Neural crest cell (in vitro differentiated cells): ENCODE measurements around the gene LCE6A. TPM values are rescaled to one million over a fixed set of nuclear protein-coding genes. Genes with fewer than 3 reads are reported as not detected.
A peak's percentile ranks its signal among the peaks of the same experiment; 100 is the strongest.

ENCODE experiments used
- DNase-seq: peaks from one replicate; pipeline ENCODE4 v3.0.0; 2021; ENCODE audit warnings: low read depth, mixed read lengths, low spot score
- H3K27ac Mint-ChIP-seq: one replicate; pipeline ENCODE4 v1.8.0; 2021; ENCODE audit warnings: mild to moderate bottlenecking, mixed read lengths; ENCODE audit not compliant: unreplicated experiment
- H3K27me3 Mint-ChIP-seq: 2 replicates; pipeline ENCODE4 v1.8.0; 2021; ENCODE audit warnings: low read depth, mild to moderate bottlenecking, mixed read lengths
- H3K36me3 Mint-ChIP-seq: 2 replicates; pipeline ENCODE4 v1.8.0; 2021; ENCODE audit warnings: low read depth, mild to moderate bottlenecking, mixed read lengths
- H3K4me1 Mint-ChIP-seq: 2 replicates; pipeline ENCODE4 v1.8.0; 2021; ENCODE audit warnings: mixed read lengths
- H3K4me3 Mint-ChIP-seq: one replicate; pipeline ENCODE4 v1.8.0; 2021; ENCODE audit warnings: mild to moderate bottlenecking, mixed read lengths
- H3K9me3 Mint-ChIP-seq: 2 replicates; pipeline ENCODE4 v1.8.0; 2021; ENCODE audit warnings: mixed read lengths
- total RNA-seq: library from RNA; stranded (reverse); gene quantifications from 2 replicates; pipeline ENCODE4 v1.2.1, GENCODE V29; 2021
- TF ChIP-seq, protein P1 (sequence below): fragments of 200-600 bp; sonication (generic); conservative IDR thresholded peaks from 2 replicates; pipeline ENCODE4 v1.5.0; 2021; ENCODE audit warnings: antibody characterized with exemption, mild to moderate bottlenecking

LCE6A gene
- total RNA-seq, 1 donor from 2014 or later, result not detected

DNA sequence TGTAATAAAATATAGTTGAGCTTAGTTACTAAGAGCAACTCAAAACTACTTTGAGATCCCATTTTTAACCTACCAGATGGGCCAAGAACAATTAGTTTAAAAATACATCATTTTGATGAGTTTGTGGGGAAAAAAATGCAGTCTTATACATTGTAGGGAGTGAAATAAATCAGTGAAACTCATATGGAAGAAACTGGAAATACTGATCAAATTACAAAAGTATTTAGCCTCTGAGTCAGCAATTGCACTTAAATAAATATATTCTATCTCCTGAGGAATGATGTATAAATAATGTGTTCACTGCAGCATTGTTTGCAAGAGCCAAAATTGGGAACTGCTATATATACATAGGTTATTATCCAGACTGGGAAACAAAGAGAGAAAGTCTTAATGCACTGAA lies 30.8 kb downstream of the LCE6A start:
- no peak for DNase-seq
- no peak overlapping the region for H3K4me3 Mint-ChIP-seq
- no peaks in the 10 kb centered on the region for H3K27me3 Mint-ChIP-seq
- TF ChIP-seq, protein P1, sequence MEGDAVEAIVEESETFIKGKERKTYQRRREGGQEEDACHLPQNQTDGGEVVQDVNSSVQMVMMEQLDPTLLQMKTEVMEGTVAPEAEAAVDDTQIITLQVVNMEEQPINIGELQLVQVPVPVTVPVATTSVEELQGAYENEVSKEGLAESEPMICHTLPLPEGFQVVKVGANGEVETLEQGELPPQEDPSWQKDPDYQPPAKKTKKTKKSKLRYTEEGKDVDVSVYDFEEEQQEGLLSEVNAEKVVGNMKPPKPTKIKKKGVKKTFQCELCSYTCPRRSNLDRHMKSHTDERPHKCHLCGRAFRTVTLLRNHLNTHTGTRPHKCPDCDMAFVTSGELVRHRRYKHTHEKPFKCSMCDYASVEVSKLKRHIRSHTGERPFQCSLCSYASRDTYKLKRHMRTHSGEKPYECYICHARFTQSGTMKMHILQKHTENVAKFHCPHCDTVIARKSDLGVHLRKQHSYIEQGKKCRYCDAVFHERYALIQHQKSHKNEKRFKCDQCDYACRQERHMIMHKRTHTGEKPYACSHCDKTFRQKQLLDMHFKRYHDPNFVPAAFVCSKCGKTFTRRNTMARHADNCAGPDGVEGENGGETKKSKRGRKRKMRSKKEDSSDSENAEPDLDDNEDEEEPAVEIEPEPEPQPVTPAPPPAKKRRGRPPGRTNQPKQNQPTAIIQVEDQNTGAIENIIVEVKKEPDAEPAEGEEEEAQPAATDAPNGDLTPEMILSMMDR, result no peak
- no peak overlapping the region for H3K27ac Mint-ChIP-seq
- peaks cover 7% of the 10 kb centered on the region for H3K9me3 Mint-ChIP-seq
- H3K36me3 Mint-ChIP-seq, result no peaks in the 10 kb centered on the region
- H3K4me1 Mint-ChIP-seq, result no peaks in the 10 kb centered on the region

DNA sequence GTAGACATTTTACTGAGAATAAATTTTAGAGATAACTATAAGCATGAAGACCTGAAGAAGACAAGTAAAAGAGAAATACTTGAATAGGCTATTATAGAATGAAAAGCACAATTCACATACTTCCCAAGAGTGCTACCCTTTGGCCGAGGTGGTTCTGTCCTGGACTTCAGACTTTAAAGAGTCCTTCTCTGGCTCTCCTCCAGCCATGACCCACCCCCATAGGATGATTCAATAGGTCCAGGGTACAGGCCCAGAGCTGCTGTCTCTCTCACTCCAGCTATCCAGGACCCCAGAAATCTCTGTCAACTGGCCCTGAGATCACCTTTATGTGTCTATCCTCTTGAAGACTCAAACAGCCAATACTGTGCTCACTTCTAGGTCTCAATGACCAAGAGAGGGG lies 34.2 kb downstream of the LCE6A start:
- Mint-ChIP-seq H3K36me3 (no peaks in the 10 kb centered on the region), H3K27me3 (no peaks in the 10 kb centered on the region), H3K27ac (no peak overlapping the region), H3K9me3 (peaks cover 9% of the 10 kb centered on the region), H3K4me3 (no peak overlapping the region), H3K4me1 (no peaks in the 10 kb centered on the region)
- no peak for DNase-seq
- TF ChIP-seq, protein P1, result no peak

DNA sequence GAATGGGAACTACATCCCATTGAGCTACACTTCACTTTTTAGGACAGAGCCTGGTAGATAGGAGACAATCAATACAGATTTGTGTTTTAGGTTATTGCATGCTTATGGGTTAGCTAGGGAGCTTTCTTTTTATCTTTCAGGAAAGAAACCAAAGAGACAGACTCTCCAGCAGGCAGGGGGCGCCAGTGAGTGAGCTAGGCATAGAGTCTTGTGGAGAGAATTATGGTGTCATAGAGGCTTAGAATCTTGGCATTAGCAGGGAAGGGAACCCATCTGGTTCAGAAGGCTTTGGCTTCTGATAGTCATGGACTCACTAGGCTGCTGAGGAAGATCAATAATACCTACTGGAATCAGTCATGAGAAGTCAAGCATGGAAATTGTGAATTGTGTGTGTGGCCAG lies 35.4 kb downstream of the LCE6A start, which contains the start of gene SMCP:
Gene SMCP (plus strand): TSS at position 281 of the 400 bp plus-strand sequence. CDS start 6,101 bp downstream, outside the sequence.
- Mint-ChIP-seq H3K27ac (no peak within 1 kb of the TSS), H3K4me1 (no peaks in the 10 kb centered on the region), H3K36me3 (no peaks in the 10 kb centered on the region), H3K4me3 (no peak within 1 kb of the TSS), H3K9me3 (peaks cover 9% of the 10 kb centered on the region), H3K27me3 (no peaks in the 10 kb centered on the region)
- TF ChIP-seq, protein P1, result peak; percentile 18
- DNase-seq, result no peak

DNA sequence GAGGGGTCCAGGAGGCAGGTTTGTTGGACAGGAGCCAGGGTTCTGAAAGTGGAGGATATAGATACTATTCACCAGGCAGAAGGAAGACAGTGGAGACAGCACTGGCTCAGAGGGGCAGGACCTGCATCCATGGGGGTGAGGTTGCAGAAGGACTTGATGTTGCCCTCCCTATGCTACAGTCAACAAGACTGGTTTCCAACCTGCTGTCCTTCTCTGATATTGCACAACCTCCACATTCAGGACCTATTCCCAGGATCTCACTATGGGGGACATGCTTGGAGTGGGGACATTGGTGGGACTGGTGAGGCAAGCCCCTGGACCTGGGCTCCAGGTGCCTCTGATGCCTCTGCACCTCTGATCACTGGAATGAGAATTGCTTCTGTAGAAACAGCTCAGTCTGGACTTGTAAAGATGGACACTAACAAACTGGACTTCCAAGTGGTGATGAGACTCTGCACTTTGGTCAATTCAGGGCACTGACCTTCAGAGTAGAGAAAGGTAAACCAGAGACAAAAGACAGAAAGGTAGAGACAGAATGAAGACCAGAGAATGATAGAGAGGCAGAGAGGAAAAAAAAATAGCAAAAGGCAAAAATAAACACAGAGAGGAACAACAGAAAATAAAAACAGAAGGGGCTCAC lies 37.0 kb downstream of the LCE6A start:
- no peak for DNase-seq
- Mint-ChIP-seq H3K27me3 (no peaks in the 10 kb centered on the region), H3K36me3 (no peaks in the 10 kb centered on the region), H3K27ac (no peak overlapping the region), H3K4me1 (no peaks in the 10 kb centered on the region), H3K9me3 (peaks cover 9% of the 10 kb centered on the region), H3K4me3 (no peak overlapping the region)
- TF ChIP-seq, protein P1, result no peak

DNA sequence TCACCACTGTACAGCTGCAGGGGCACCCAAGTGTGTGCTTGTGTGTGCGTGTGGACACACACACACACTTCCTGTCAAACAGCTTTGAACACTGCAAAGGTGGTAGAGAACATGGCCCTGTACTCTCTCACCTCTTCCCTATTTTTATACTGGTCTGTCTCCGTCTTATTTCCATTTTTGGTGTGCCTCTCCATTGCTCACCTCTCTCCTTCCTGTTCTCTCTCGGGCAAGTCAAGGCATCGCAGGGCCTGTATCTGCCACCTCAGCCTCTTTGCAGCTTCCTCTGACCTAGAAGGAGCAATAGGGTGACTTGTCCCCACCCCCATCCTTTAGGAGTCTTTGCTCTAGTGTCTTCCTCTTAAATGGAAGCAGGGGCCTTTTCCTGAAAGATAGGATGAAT lies 37.7 kb downstream of the LCE6A start:
- Mint-ChIP-seq H3K9me3 (peaks cover 9% of the 10 kb centered on the region), H3K4me1 (no peaks in the 10 kb centered on the region), H3K4me3 (no peak overlapping the region), H3K27ac (no peak overlapping the region), H3K27me3 (no peaks in the 10 kb centered on the region), H3K36me3 (no peaks in the 10 kb centered on the region)
- no peak for DNase-seq
- TF ChIP-seq, protein P1, result no peak
